T-helper 1 cell treated with Interleukin-12 subunit alpha and Interleukin-12 subunit beta and Interleukin-4 antibody, amounts not matched to agents 30 μg/mL and 1 μg/mL, for 36 hours (primary cell): ENCODE results near the gene EFEMP1.

ENCODE experiments used
- H3K27ac Mint-ChIP-seq: one replicate; pipeline ENCODE4 v1.8.0; 2021; ENCODE audit warnings: mild to moderate bottlenecking, mixed read lengths
- H3K27me3 Mint-ChIP-seq: one replicate; pipeline ENCODE4 v1.8.0; 2021; ENCODE audit warnings: low read depth, mixed read lengths
- H3K36me3 Mint-ChIP-seq: one replicate; pipeline ENCODE4 v1.8.0; 2021; ENCODE audit warnings: low read depth, mixed read lengths
- H3K4me1 Mint-ChIP-seq: one replicate; pipeline ENCODE4 v1.8.0; 2021; ENCODE audit warnings: low read depth, mixed read lengths
- H3K4me3 Mint-ChIP-seq: one replicate; pipeline ENCODE4 v1.8.0; 2021; ENCODE audit warnings: mild to moderate bottlenecking, moderate library complexity, mixed read lengths
- H3K9me3 Mint-ChIP-seq: one replicate; pipeline ENCODE4 v1.8.0; 2021; ENCODE audit warnings: mixed read lengths

EFEMP1 gene

DNA sequence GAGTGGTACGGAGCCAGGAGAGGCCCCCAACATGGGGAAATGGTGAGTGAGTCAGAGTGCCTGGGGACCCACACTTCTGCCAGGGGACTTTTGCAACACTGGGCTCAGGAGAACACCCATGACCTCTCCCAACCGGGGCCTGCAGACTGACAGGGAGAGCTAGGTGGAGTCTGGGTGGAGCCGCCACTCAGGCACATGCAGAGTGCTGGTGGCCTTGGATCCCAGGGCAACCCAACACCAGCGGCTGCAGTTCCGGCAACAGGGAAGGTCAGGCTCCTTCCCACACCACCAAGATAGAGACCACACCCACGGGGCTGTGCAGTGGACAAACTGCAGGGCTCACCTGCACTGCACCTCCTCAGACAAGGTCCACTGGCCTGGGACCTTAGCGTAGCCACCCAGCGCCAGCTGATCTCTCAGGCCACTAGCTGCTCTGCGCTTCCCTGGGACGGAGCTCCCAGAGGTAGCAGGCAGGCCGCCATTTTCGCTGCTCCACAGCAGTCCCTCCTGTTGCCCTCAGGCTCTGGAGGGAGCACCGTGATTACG, 99.0 kb downstream of the EFEMP1 start:
- H3K9me3 Mint-ChIP-seq: no peaks in the 10 kb centered on the region

More for the DNA sequence above, 99.0 kb downstream of the EFEMP1 start:
- Mint-ChIP-seq H3K4me3 (no peak overlapping the region), H3K27me3 (no peaks in the 10 kb centered on the region), H3K27ac (no peak overlapping the region), H3K36me3 (no peaks in the 10 kb centered on the region), H3K4me1 (no peaks in the 10 kb centered on the region)
